ES-I3 (cell line): ENCODE measurements around the gene SNX18.
"Not testable (repeated sequence)": the region's sequence is repeated elsewhere in the genome, so short reads cannot be mapped to it uniquely, and the experiment has no call there.

Source experiments
- H3K36me3 ChIP-seq: 2 replicates; pipeline ENCODE4 v1.6.1; 2013; ENCODE audit warnings: mild to moderate bottlenecking, low read length, control low read depth, moderate library complexity; ENCODE audit not compliant: insufficient read depth
- H3K4me1 ChIP-seq: 2 replicates; pipeline ENCODE4 v1.6.1; 2013; ENCODE audit warnings: mild to moderate bottlenecking, control low read depth, low read length; ENCODE audit not compliant: insufficient read depth
- H3K9ac ChIP-seq: 2 replicates; pipeline ENCODE4 v1.6.1; 2013; ENCODE audit warnings: low read depth, mild to moderate bottlenecking, low read length, moderate library complexity
- H3K9me3 ChIP-seq: 2 replicates; pipeline ENCODE4 v1.6.1; 2013; ENCODE audit warnings: mild to moderate bottlenecking, low read length, moderate library complexity; ENCODE audit not compliant: control insufficient read depth, insufficient read depth

Gene SNX18, protein sequence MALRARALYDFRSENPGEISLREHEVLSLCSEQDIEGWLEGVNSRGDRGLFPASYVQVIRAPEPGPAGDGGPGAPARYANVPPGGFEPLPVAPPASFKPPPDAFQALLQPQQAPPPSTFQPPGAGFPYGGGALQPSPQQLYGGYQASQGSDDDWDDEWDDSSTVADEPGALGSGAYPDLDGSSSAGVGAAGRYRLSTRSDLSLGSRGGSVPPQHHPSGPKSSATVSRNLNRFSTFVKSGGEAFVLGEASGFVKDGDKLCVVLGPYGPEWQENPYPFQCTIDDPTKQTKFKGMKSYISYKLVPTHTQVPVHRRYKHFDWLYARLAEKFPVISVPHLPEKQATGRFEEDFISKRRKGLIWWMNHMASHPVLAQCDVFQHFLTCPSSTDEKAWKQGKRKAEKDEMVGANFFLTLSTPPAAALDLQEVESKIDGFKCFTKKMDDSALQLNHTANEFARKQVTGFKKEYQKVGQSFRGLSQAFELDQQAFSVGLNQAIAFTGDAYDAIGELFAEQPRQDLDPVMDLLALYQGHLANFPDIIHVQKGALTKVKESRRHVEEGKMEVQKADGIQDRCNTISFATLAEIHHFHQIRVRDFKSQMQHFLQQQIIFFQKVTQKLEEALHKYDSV

DNA sequence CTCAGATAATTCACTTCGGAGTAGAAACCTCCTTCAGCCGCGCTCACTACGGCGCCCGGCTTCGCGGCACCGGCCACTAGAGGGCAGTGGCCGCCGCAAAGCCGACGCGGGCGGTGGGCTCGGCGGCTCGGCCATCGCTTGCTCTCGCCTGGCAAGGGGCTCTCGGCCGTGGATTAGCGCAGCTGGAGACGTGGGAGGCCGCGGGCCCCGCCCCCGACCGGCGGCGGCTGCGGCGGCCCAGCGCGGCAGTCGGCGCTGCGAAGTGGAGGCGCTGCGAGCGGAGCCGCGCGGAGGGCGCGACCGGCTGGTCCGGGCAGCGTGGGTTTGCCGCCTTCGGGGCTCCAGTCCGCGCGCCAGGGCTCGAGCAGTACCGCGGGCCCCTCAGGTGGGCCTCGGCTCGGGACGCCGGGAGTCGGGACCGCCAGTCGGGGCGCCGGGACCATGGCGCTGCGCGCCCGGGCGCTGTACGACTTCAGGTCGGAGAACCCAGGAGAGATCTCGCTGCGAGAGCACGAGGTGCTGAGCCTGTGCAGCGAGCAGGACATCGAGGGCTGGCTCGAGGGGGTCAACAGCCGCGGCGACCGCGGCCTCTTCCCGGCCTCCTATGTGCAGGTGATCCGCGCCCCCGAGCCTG is at the start of gene SNX18:
TSS of gene SNX18 (plus strand) at position 248 of the 634 bp plus-strand sequence. CDS start at position 442, 194 bp downstream.
- no peaks in the 10 kb centered on the region for H3K36me3 ChIP-seq
- H3K4me1 ChIP-seq: peaks cover 4% of the 10 kb centered on the region; the same call in 1 of the 2 replicates
- H3K9ac ChIP-seq: peak within 1 kb of the TSS; percentile 81
- H3K9me3 ChIP-seq: no peaks in the 10 kb centered on the region

DNA sequence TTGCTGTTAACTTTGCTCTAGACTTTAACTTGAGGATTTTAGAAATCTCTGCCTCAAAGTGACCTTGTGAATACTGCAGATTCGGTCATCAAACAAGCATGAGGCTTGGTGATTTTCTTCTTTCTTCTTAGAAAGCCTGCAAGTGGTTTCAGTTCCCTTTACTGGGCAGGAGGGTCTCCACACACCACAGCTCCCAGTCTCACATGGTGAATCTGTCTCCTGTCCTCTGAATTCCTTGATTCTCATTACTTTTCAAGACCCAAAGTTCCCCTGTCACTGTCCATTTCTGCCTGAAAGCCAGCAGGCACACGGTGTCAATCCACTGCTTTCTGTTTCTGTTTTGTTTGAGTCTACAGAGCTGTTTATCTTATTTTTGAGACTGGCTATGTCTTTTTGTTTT is 47.9 kb upstream of the SNX18 start:
- no peak overlapping the region for H3K9ac ChIP-seq
- no peaks in the 10 kb centered on the region for H3K36me3 ChIP-seq
- peaks cover 3% of the 10 kb centered on the region; the same call in 1 of the 2 replicates for H3K4me1 ChIP-seq
- no peaks in the 10 kb centered on the region for H3K9me3 ChIP-seq

DNA sequence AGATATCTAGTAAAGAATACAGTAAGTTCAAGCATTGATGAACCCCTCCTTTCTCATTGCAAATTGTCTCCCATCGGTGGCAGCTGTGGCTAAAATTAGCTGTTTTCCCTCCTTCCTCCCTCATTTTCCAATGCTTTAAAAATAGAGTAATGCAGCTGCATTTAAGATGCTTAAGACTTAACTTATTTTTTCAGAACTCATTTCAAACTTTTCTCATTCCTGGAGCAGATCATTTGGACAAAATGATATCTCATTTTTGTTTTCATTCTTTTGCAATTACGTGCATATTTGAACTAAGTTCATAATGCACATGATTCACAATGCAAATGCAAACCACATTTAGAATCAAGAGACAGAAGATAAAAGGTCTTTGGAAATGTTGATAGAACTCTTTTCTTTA is 47.4 kb upstream of the SNX18 start:
- no peaks in the 10 kb centered on the region for H3K36me3 ChIP-seq
- no peaks in the 10 kb centered on the region for H3K9me3 ChIP-seq
- H3K9ac ChIP-seq: no peak overlapping the region
- peaks cover 3% of the 10 kb centered on the region; the same call in 1 of the 2 replicates for H3K4me1 ChIP-seq

DNA sequence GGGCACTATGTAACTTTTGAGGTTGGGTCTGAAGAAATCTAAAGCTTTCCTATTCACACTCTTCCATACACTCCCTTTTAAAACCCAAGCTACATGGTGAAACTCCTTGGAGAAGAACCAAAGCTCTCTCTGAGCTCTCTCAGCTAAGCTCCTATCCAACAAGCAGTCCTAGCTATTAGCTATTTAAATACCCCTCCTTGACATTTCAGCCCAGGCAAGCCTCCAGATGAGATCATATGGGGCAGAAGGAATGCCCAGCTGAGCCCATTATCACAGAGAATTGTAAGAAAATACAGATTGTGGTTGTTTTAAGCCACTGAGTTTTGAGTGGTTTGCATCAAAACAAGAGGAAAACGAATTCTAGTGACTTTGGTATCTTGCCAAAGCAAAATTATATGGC is 46.9 kb upstream of the SNX18 start:
- H3K9ac ChIP-seq: no peak overlapping the region
- no peaks in the 10 kb centered on the region for H3K36me3 ChIP-seq
- no peaks in the 10 kb centered on the region for H3K9me3 ChIP-seq
- peaks cover 3% of the 10 kb centered on the region; the same call in 1 of the 2 replicates for H3K4me1 ChIP-seq

DNA sequence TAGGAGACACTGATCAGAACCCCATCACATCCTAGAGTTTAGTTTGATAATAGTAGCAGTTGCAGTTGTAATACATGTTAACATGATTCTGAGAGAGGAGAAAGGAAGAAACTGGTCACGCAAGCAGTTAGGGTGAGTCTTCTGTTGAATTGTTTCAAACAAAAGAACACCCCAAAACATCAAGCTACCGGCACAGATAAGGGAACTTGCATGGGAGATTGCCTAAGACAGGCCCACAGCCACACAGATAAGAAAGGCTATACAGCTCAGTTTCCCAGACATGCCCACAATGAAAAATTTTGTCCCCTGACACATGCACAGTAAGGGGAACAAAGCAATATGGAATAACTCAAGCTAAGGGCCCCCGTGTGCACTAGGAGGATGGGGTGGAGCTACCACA is 46.2 kb upstream of the SNX18 start:
- Histone ChIP-seq H3K36me3 (no peaks in the 10 kb centered on the region), H3K4me1 (peaks cover 3% of the 10 kb centered on the region; the same call in 1 of the 2 replicates), H3K9me3 (no peaks in the 10 kb centered on the region), H3K9ac (no peak overlapping the region)

DNA sequence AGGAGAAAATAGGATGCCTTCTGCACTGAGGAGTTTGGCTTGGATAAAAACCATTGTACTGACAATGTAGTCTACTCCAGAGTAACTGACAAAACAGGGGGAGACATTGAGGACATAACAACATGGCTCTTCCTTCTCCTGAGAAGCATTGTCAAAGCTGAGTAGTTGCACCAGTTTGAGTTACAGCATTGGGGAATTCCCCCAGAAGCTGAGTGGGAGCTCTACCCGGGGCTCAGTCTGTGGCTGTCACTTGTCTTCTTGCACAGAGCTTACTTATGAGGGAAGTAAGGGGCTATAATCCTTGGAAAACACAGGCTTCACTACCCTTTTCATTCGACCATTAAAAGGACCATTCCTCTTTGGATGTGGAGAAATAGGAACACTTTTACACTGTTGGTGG is 40.9 kb upstream of the SNX18 start:
- no peaks in the 10 kb centered on the region for H3K36me3 ChIP-seq
- no peaks in the 10 kb centered on the region for H3K4me1 ChIP-seq
- H3K9me3 ChIP-seq: no peaks in the 10 kb centered on the region
- H3K9ac ChIP-seq: no peak overlapping the region

DNA sequence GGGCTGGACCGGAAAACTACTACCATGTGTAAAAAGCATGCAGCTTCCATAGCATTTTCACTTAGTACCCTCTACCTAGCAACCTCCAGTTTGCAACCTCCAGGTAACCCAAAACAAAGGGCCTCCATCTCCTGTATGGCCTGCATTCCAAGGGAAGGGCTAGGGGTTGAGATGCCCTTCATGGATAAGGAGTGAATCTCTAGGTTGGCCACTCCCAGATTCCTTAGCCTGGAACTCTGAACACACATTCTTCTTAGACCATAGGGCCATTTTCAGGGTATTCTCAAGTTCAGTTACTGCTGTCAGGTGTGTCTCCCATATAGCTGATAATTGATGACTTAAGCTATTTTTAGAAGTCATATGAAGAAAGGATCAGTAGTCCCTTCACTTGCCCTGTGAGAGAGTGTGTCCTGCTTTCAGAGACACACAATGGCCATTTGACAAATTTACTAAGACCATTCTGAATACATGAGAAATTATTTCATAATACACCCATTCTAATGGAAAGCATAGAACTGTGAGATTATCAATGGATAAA is 39.5 kb upstream of the SNX18 start:
- H3K4me1 ChIP-seq: no peaks in the 10 kb centered on the region
- no peaks in the 10 kb centered on the region for H3K36me3 ChIP-seq
- no peaks in the 10 kb centered on the region for H3K9me3 ChIP-seq
- H3K9ac ChIP-seq: no peak overlapping the region

DNA sequence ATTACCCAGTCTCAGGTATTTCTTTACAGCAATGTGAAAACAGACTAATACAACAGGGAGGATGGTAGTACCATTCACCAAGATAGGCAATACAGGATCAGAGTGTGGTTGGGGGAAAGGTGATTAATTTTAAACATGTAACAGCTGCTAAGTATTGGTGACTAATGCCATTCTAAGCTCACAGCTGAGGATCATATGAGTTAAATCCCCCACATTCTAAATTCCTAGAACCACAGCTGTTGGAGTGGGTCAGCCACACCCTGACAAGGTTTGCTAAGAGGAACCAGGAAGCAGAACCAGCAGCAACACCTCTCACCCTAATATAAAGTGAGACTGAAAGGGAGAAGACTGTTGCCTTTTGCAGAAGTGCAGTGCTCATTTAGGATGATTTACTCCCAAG is 37.3 kb upstream of the SNX18 start:
- H3K9me3 ChIP-seq: no peaks in the 10 kb centered on the region
- no peaks in the 10 kb centered on the region for H3K36me3 ChIP-seq
- H3K9ac ChIP-seq: no peak overlapping the region
- no peaks in the 10 kb centered on the region for H3K4me1 ChIP-seq

DNA sequence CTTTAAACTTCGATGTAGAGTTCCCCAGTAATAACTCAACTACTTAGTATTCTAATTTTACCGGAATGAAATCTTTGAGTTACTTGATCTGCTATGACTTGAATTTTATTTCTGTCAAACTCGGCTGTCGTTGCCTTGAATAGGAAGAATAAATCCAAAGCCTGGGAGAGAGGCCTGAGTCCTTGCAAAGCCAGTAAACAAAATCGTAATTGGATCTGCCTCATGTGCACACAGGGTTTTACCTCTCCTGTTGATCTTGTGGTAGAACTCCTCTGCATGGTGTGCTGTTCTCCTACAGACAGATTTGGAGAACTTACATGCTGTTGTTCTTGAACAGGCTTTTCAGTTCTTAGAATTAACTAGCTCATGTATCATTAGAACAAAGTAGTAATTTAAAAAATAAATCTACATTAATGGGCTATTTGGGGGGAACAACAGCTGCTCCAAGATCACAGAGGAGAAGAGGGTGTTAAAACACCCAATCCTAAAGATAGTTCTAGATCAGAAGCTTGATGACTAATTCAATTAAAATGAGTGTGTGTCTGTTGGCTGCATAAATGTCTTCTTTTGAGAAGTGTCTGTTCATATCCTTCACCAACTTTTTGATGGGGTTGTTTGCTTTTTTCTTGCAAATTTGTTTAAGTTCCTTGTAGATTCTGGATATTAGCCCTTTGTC is 33.2 kb upstream of the SNX18 start:
- Histone ChIP-seq H3K9me3 (no peaks in the 10 kb centered on the region), H3K36me3 (no peaks in the 10 kb centered on the region), H3K4me1 (no peaks in the 10 kb centered on the region), H3K9ac (no peak overlapping the region)

DNA sequence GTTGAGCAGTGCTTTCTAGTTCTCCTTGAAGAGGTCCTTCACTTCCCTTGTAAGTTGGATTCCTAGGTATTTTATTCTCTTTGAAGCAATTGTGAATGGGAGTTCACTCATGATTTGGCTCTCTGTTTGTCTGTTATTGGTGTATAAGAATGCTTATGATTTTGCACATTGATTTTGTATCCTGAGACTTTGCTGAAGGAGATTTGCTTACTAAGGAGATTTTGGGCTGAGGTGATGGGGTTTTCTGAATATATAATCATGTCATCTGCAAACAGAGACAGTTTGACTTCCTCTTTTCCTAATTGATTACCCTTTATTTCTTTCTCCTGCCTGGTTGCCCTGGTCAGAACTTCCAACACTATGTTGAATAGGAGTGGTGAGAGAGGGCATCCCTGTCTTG is 31.9 kb upstream of the SNX18 start:
- H3K4me1 ChIP-seq, H3K9ac ChIP-seq, H3K9me3 ChIP-seq, H3K36me3 ChIP-seq: not testable (repeated sequence)

DNA sequence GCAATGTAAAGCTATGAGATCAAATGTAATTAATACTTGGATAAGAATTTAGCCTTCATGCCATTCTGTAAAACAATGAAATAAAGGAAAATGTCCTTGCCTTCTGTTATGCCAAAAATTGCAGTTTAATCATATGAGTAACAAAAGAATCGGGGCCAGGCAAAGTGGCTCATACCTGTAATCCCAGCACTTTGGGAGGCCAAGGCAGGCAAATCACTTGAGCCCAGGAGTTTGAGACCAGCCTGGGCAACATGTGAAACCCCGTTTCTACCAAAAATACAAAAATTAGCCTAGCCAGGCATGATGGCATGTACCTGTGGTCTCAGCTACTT is 27.9 kb upstream of the SNX18 start:
- not testable (repeated sequence) for H3K9me3 ChIP-seq, H3K9ac ChIP-seq, H3K4me1 ChIP-seq, H3K36me3 ChIP-seq

DNA sequence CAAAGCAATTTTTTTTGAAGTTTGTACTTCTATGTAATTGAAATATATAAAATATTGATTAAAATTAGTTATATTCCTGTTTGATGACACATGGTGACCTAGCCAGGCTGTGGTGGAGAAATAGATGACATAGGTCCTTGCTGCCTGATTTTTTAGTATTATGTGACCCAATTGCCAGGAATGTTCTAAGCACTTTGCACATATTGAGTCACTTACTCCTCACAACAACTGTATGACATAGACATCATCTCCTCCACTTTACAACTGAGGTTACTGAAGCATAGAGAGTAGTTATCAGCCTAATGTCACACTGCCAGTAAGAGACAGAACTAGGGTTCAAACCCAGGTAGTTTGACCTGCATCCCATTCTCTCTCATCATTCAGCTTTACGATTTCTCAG is 26.2 kb upstream of the SNX18 start:
- H3K4me1 ChIP-seq: no peaks in the 10 kb centered on the region
- no peak overlapping the region for H3K9ac ChIP-seq
- no peaks in the 10 kb centered on the region for H3K36me3 ChIP-seq
- H3K9me3 ChIP-seq: no peaks in the 10 kb centered on the region

DNA sequence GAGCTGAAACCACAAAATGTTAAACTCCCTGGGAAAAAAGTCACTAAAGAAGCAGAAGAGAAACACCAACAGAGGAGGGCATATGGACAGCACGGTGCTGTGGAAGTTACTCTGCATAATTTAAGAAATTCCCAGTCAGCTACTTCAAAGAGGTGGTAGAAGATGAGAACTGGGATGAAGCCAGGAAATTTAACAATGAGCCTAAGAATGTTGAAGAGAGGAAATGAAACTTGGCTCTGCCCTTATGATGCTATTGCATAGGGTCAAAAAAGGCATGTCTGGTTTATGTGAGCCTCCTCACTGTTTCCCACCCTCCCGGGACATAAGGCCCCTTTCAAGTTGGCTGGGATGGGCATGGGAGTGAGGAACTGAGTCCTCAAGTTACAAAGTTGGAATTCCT is 25.4 kb upstream of the SNX18 start:
- no peaks in the 10 kb centered on the region for H3K4me1 ChIP-seq
- H3K36me3 ChIP-seq: no peaks in the 10 kb centered on the region
- no peak overlapping the region for H3K9ac ChIP-seq
- H3K9me3 ChIP-seq: no peaks in the 10 kb centered on the region

DNA sequence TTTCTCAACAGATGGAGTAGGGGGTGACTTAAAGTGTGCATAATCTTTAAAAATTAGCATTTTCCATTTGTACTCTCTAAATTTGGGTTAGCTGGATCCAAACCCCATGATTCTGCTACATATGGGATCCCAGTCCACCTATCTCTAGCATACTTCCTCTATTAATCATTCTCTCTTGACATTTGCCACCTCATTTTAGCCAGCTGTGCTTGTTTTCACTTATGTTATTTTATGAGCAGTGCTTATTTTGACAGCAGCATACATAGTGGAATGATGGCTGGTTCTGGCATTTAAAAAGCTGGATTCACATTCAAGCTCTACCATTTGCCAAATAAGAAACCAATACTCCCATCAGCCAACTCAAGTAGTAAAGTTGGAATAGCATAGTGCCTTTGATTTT is 22.5 kb upstream of the SNX18 start:
- Histone ChIP-seq H3K4me1 (no peaks in the 10 kb centered on the region), H3K36me3 (no peaks in the 10 kb centered on the region), H3K9me3 (no peaks in the 10 kb centered on the region), H3K9ac (no peak overlapping the region)
